GM21529 (cell line): Measurements from ENCODE around the gene TOMM70.
A peak's percentile ranks its signal among the peaks of the same experiment; 100 is the strongest.
"Not testable (repeated sequence)": the region's sequence is repeated elsewhere in the genome, so short reads cannot be mapped to it uniquely, and the experiment has no call there.

Experiments used
- ATAC-seq: cut with Tn5 transposase; IDR thresholded peaks from one replicate; pipeline ENCODE4 v1.9.1; 2021; ENCODE audit not compliant: unreplicated experiment

TOMM70 gene

GRCh38 chr3:100368441-100368840 lies 32.4 kb downstream of the TOMM70 start:
- ATAC-seq, result no peak

GRCh38 chr3:100366424-100366823 lies 34.5 kb downstream of the TOMM70 start:
- no peak for ATAC-seq

DNA sequence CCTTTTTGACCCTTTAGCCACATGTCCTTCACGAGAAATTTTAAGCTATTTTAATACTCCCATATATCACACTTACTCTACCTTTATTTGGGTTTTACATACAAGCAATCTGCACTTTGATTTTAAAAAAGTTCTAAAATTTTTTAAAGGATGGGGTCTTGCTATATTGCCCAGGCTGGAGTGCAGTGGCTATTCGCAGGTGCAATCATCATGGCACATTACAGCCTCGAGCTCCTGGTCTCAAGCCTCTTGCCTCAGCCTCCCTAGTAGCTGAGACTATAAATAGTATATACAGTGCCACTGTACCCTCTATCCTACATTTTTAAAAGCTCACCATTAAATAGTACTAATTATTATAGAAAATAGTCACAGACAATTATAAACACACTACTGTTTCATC lies 36.5 kb downstream of the TOMM70 start:
- no peak for ATAC-seq

DNA sequence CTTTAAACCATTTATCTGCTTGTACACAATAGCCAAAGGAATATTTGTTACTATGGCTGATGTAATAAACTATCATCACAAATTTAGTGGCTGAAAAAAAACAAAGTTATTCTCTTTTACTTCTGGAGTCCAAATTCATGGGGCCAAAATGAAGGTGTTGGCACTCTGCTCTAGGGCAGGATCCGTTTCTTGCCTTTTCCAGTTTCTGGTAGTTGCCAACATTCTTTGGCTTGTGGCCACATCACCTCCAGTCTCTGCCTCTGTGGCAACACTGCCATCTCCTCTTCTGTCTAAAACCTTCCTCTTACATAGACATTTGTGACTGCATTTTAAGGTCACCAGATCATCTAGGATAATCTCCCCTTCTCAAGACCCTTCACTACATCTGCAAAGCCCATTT lies 39.0 kb downstream of the TOMM70 start:
- ATAC-seq, result no peak

DNA sequence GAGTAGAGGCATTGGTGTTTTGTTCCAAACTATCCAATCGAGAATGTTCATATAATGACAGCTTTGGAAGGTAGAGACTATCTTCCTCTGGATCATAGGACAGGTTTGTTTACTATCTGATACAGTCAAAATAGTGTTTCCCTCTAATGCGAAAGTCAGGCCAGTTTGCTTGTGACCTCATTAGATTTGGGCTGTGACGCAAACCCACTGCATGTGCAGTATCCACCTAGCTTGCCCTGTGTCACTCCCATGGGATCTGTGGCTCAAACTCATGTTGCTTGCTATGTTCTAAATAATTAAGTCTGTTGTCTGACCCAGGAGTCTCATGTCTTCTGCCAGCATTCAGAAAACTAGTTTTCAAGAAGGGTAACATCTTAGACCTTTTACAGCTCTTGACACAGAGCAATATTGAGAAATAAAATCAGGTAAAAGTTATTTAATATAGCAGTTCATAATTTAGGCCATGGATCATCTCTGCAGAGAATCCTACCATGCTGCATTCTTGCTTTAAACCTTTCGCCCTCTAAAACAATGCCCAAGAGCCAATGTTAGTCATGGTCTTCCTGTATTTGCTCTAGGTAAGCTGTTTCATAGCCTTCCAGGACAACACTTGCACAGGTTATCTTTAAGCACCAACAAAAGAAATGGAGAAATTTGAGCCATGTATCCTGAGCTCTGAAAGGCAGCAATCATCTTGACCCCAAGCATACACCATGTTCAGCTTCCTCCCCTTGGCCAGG lies 40.0 kb downstream of the TOMM70 start:
- no peak for ATAC-seq

- ATAC-seq, result no peak
Measured at GRCh38 chr3:100359035-100359434, 41.9 kb downstream of the TOMM70 start.

- no peak for ATAC-seq
Measured at GRCh38 chr3:100358413-100358812, 42.5 kb downstream of the TOMM70 start.

DNA sequence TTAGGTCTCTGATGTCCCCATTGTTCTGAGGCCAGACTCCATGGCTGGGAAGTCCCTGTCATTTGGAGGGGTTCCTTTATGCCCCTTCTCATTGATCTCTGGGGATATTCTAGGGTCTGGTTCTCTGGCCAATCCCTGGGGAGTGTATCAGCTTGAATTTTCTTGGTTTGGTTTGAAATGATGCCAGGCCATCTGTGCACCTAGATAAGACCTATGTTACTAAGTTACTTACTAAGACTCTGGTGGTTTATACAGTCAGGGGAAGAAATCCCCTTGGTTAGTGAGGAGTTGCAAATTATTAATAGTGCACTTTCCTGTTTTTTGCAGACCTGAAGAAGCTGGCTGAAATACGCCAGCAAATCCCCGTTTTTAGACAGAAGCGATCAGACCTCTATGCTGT lies 46.0 kb downstream of the TOMM70 start:
- ATAC-seq, result no peak

- ATAC-seq, result no peak
Measured at GRCh38 chr3:100352296-100353231, 48.3 kb downstream of the TOMM70 start.

- not testable (repeated sequence) for ATAC-seq
Measured at GRCh38 chr3:100351770-100352169, 49.1 kb downstream of the TOMM70 start.

DNA sequence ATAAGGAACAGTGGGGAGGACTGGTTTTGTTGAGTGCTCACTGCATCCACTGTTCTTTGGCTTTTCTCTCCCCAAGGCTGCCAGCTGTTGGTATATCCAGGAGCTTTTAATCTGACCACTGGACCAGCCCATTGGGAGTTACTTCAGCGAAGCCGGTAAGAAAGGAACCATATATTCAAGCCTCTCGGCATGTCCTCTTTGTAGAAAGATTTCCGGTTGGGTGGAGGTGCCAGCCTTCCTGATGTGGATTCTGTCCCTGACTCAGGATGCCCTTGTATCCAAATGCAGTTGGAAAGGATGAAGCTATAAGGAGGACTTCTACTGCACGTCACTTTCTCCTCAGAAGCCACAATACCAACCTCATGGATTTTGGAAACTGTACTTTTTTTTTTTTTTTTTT lies 52.2 kb downstream of the TOMM70 start:
- ATAC-seq, result no peak

DNA sequence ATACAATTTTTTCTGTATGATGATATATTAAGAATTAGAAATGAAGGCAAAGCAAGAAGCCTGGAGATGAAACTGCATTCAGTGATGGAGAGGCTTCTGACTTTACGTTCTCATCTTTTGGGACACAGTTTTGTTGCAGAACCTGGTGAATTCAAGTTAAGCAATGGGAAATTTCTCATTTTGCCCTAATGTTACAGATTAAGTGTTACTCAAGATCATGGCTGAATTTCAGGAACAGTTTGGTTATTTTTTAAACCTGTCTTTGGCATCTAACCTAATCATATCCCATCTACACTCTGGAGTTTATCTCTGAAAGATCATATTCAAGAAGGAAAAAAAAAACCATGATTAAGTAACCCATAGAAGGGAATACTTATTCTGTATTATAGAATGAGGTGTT lies 60.4 kb downstream of the TOMM70 start:
- ATAC-seq, result no peak

- ATAC-seq, result no peak
Measured at GRCh38 chr3:100339786-100340185, 61.1 kb downstream of the TOMM70 start.

DNA sequence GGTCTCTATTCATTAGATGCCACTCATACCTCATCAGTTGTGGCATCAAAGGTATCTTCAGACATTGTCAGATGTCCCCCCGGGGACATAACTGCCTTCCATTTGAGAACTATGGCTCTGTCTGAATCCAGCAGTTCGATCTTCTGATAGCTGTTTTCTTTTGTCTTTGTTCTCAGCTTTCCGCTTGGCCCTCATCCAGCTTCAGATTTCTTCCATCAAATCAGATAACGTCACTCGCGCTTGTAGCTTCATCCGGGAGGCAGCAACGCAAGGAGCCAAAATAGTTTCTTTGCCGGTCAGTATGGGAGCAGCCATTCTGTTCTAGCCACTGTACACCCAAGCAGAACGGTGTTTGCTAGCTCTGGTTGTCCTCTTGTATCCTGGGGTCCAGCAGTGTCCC lies 62.0 kb downstream of the TOMM70 start:
- ATAC-seq, result no peak

- ATAC-seq, result not testable (repeated sequence)
Measured at GRCh38 chr3:100336229-100336628, 64.7 kb downstream of the TOMM70 start.

DNA sequence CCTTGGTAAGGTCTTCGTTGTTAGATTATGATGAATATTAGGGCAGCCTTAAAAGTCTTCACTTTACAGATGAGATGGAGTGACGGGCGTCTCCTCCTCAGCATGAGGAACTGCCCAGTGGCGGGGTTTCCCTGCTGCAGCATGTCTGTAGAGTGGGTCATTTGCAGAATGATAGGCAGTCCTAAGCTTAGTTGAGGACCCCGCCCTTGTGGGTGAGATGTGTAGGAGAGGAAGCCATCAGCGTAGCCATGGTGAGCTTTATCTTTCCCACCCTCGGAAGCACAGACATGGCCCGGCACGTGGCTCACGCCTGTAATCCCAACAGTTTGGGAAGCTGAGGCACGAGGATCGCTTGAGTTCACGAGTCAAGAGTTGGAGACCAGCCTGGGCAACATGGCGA lies 65.5 kb downstream of the TOMM70 start:
- ATAC-seq, result peak; percentile 39

- peak; percentile 94 for ATAC-seq
Measured at GRCh38 chr3:100334488-100335351, 66.2 kb downstream of the TOMM70 start, which contains the start of gene NIT2. TSS of gene NIT2 (plus strand) at chr3:100334757. CDS start at chr3:100334792, 35 bp downstream.

GRCh38 chr3:100333970-100334487 lies 66.9 kb downstream of the TOMM70 start:
- ATAC-seq, result peak; percentile 31

DNA sequence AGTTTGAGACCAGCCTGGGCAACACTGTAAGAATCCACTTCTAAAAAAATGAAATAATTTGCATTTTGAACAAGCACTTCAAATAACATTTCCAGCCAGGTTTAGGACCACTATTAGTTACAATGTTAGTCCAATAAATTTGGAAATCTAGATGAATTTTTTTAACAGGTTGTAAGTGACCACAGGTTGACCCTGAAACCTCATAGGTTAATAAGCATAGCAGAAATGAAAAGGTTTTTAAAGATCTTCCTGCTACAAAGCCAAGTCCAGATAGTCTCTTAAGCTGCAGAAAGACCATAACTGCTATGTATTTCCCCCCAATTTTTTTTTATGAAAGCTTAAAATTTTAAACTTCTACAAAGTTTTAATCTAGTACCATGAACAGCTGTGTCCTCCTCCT lies 67.8 kb downstream of the TOMM70 start:
- no peak for ATAC-seq

DNA sequence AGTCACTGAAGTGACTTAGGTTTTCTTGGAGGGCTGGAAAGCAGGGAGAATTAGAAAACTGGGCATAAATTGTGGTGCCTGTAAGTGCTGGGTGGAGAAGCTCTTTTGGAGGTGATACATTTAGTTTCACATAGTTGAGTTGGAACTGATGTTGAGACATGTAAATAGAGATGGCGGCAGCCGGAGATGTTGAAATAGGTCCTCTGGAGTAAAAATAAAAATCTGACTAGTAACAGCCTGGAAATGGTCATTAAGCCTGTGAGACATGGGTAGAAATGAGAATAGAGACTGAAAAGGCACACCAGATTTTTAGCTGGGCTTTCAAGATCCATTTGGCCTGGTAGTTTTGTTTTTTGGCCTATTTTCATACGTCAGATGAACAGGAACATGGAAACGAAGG lies 69.2 kb downstream of the TOMM70 start:
- ATAC-seq, result no peak

DNA sequence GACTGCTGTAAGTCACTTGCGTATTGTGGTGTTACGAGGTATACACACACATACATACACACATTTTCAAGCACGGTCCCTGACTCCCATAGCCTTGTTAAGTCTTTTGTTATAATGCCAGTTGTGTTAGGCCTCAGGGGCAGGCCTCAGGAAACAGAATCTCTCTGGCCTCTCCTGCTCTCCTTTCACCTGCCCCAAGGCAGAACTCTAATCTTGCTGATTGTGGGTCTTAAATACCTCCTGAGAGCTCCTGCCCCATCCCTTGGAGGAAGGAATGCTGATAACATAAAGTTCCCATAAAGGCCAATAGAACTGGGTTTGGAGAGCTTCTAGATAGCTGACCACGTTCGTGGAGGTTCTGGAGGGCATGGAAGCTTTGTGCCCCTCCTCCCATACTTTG lies 70.2 kb downstream of the TOMM70 start:
- no peak for ATAC-seq
